Stimulated activated CD4-positive, alpha-beta T cell treated with anti-CD3 and anti-CD28 coated beads, Interleukin-4, amount 100 ng/mL, for 24 hours (primary cell): ENCODE measurements around the gene TOP1.

Experiments used
- DNase-seq: peaks from one replicate; pipeline ENCODE4 v3.0.0-alpha.2; 2020

Gene TOP1

GRCh38 chr20:41038149-41038877, 9.7 kb downstream of the TOP1 start:
- DNase-seq = no peak

GRCh38 chr20:41038878-41039404, 10.3 kb downstream of the TOP1 start:
- DNase-seq = no peak

- no peak for DNase-seq
These were observed 12.2 kb downstream of the TOP1 start for GRCh38 chr20:41040855-41041254.

GRCh38 chr20:41041693-41042092, 13.1 kb downstream of the TOP1 start:
- no peak for DNase-seq

- DNase-seq = no peak
These were observed 15.9 kb downstream of the TOP1 start for GRCh38 chr20:41044409-41045062.

GRCh38 chr20:41045671-41046070, 17.0 kb downstream of the TOP1 start:
- DNase-seq = no peak

GRCh38 chr20:41046716-41047115, 18.1 kb downstream of the TOP1 start:
- peak; percentile 17 for DNase-seq

- no peak for DNase-seq
These were observed 18.8 kb downstream of the TOP1 start for GRCh38 chr20:41047279-41047974.

GRCh38 chr20:41047975-41048305, 19.3 kb downstream of the TOP1 start:
- DNase-seq = no peak

- no peak for DNase-seq
These were observed 20.1 kb downstream of the TOP1 start for GRCh38 chr20:41048461-41049301.

- no peak for DNase-seq
These were observed 20.8 kb downstream of the TOP1 start for GRCh38 chr20:41049451-41049850.

GRCh38 chr20:41050361-41051008, 21.9 kb downstream of the TOP1 start:
- no peak for DNase-seq

- no peak for DNase-seq
These were observed 22.6 kb downstream of the TOP1 start for GRCh38 chr20:41051009-41051825.

GRCh38 chr20:41052742-41053419, 24.3 kb downstream of the TOP1 start:
- DNase-seq = no peak

GRCh38 chr20:41054070-41054846, 25.6 kb downstream of the TOP1 start:
- DNase-seq = no peak

- DNase-seq = no peak
These were observed 26.2 kb downstream of the TOP1 start for GRCh38 chr20:41054847-41055230.

GRCh38 chr20:41055679-41056078, 27.1 kb downstream of the TOP1 start:
- no peak for DNase-seq

GRCh38 chr20:41057999-41058673, 29.5 kb downstream of the TOP1 start:
- peak; percentile 30 for DNase-seq
